GM12878 (cell line): ENCODE measurements around the gene KIF22. TPM values are rescaled to one million over a fixed set of nuclear protein-coding genes. Genes with fewer than 3 reads are reported as not detected.
"Not testable (repeated sequence)": the region's sequence is repeated elsewhere in the genome, so short reads cannot be mapped to it uniquely, and the experiment has no call there.

ENCODE experiments used
- ATAC-seq: fragments of 200-7000 bp; cut with Tn5 transposase; 3 replicates; pipeline ENCODE4 v1.9.1; 2020; ENCODE audit warnings: mild to moderate bottlenecking, moderate library complexity
- BruUV-seq: library from RNA; stranded (reverse); fragments of 400-500 nt; replicated peaks from 2 replicates; lab custom pipeline; 2021; lab: Mats Ljungman, UMichigan
- CTCF ChIA-PET: fragments of 300-600 bp; sonication (Branson Sonifier 250); formaldehyde crosslinking; extraction: SDS; loops from one replicate; lab custom pipeline; 2021; ENCODE audit warnings: inconsistent platforms; lab: Yijun Ruan, JAX
- POLR2A ChIA-PET: fragments of 350-600 bp; formaldehyde crosslinking; extraction: SDS; loops from one replicate; lab custom pipeline; 2021; ENCODE audit warnings: inconsistent platforms; lab: Charles Lee
- RAD21 ChIA-PET: fragments of 300-600 bp; sonication (Branson Sonifier 250); formaldehyde crosslinking; loops from one replicate; lab custom pipeline; 2023; ENCODE audit warnings: antibody characterized with exemption; ENCODE audit not compliant: unreplicated experiment; lab: Charles Lee
- SMC1A ChIA-PET: fragments of 300-600 bp; sonication (Branson Sonifier 250); formaldehyde crosslinking; loops from one replicate; lab custom pipeline; 2023; ENCODE audit not compliant: unreplicated experiment, uncharacterized antibody; lab: Charles Lee
- DNase-seq: peaks from one replicate; pipeline ENCODE4 v3.0.0-alpha.2; 2011; ENCODE audit warnings: low read depth, low spot score
- FAIRE-seq: peaks from 3 replicates; lab custom pipeline; 2011; peaks lifted over from hg19 to GRCh38; lab: Jason Lieb, UNC
- H2AFZ ChIP-seq: 2 replicates; pipeline ENCODE4 v1.6.0; 2011; ENCODE audit warnings: low read depth, low read length, control low read depth; ENCODE audit not compliant: control insufficient read depth
- H3K27ac ChIP-seq: 2 replicates; pipeline ENCODE4 v1.5.1; 2011; ENCODE audit warnings: control low read depth; ENCODE audit not compliant: control insufficient read depth, insufficient read depth
- H3K27me3 ChIP-seq, 2 experiments: replicated peaks in 1 of 2; 2 replicates each; pipeline versions ENCODE4 v1.6.0 to v1.6.1; 2011; ENCODE audit warnings: low read length in 1 of 2; ENCODE audit not compliant: control insufficient read depth in 2 of 2, insufficient read depth in 2 of 2
- H3K36me3 ChIP-seq, 2 experiments: 2 replicates each; pipeline ENCODE4 v1.5.1; 2011; ENCODE audit warnings: low read length in 1 of 2; ENCODE audit not compliant: control insufficient read depth in 2 of 2, insufficient read depth in 2 of 2
- H3K4me1 ChIP-seq: 2 replicates; pipeline ENCODE4 v1.6.1; 2011; ENCODE audit warnings: mild to moderate bottlenecking, low read length, moderate library complexity, mixed read lengths; ENCODE audit not compliant: control insufficient read depth, insufficient read depth
- H3K4me2 ChIP-seq: 2 replicates; pipeline ENCODE4 v1.6.0; 2011; ENCODE audit warnings: control low read depth; ENCODE audit not compliant: control insufficient read depth, insufficient read depth
- H3K4me3 ChIP-seq: fragments of 200-600 bp; sonication (generic); 2 replicates; pipeline ENCODE4 v1.5.1; 2016
- H3K79me2 ChIP-seq: 2 replicates; pipeline ENCODE4 v1.6.0; 2011; ENCODE audit warnings: low read length; ENCODE audit not compliant: control insufficient read depth, insufficient read depth
- H3K9ac ChIP-seq: 2 replicates; pipeline ENCODE4 v1.8.0; 2011; ENCODE audit warnings: low read length, control low read depth, mixed read lengths; ENCODE audit not compliant: control insufficient read depth, insufficient read depth
- H3K9me3 ChIP-seq: replicated peaks from 3 replicates; pipeline ENCODE4 v1.5.1; 2011; ENCODE audit warnings: mild to moderate bottlenecking, low read length; ENCODE audit not compliant: control insufficient read depth, insufficient read depth
- H4K20me1 ChIP-seq: 2 replicates; pipeline ENCODE4 v1.6.0; 2011; ENCODE audit not compliant: control insufficient read depth, insufficient read depth
- FOXK2 ChIP-seq: fragments of 450-650 bp; IDR thresholded peaks from 2 replicates; pipeline ENCODE4 v1.6.1; 2017; ENCODE audit warnings: mild to moderate bottlenecking, moderate library complexity
- NR2F1 ChIP-seq: fragments of 450-650 bp; conservative IDR thresholded peaks from 2 replicates; pipeline ENCODE4 v1.6.1; 2017; ENCODE audit warnings: mild to moderate bottlenecking
- whole genome bisulfite sequencing: methylation state at CpG from one replicate; pipeline ENCODE4 v1.1.6; 2016; ENCODE audit warnings: low lambda C conversion rate; ENCODE audit not compliant: insufficient replicate concordance, insufficient coverage; ENCODE audit errors: missing lambda C conversion rate; 5-methylcytosine and 5-hydroxymethylcytosine counted together
- in situ Hi-C: fragments of 300-500 bp; cut with MboI; formaldehyde crosslinking; loops from 9 replicates; pipeline ENCODE4 v1.14.3; 2018; ENCODE audit warnings: mixed read lengths
- intact Hi-C: fragments of 100-400 bp; cut with micrococcal nuclease; formaldehyde crosslinking; loops from one replicate; pipeline ENCODE4 v1.14.2; 2022; ENCODE audit not compliant: unreplicated experiment
- polyA plus RNA-seq, 11 experiments: library from polyadenylated mRNA; depleted of rRNA in 4 of 11; unstranded in 6 of 11; stranded (reverse) in 5 of 11; fragments of >200 nt; fragmentation: Nextera tagmentation in 4 of 11; fragmentation: Illumina TruSeq in 1 of 11; extraction: Ambion mirVana in 4 of 11; extraction: Trizol in 1 of 11; gene quantifications; 1 replicate in 1 of 11; 2 replicates in 10 of 11; pipeline versions ENCODE4 v1.2.1 to v1.2.3, GENCODE V29; 2011 to 2016; ENCODE audit warnings: inconsistent platforms in 2 of 11, missing spikeins in 2 of 11, low read depth in 1 of 11
- total RNA-seq, 4 experiments: library from RNA; depleted of rRNA in 3 of 4; stranded (reverse); fragments of >200 nt in 3 of 4; fragmentation: Illumina TruSeq in 1 of 4; extraction: Trizol in 1 of 4; gene quantifications; 2 replicates each; pipeline versions ENCODE4 v1.2.1 to v1.2.3, GENCODE V29; 2013 to 2021
- TF ChIP-seq, protein P1 (sequence below): fragments of 450-650 bp; IDR thresholded peaks from 2 replicates; pipeline ENCODE4 v1.6.1; 2018; ENCODE audit warnings: mild to moderate bottlenecking, low read depth, moderate library complexity; ENCODE audit not compliant: partially characterized antibody

The KIF22 gene
- total and polyA plus RNA-seq, 10 of the 15 experiments (the other 5 are each of a cell fraction or from before 2014, with no cell fraction given) = 7.6 to 158 (median 132) TPM

DNA sequence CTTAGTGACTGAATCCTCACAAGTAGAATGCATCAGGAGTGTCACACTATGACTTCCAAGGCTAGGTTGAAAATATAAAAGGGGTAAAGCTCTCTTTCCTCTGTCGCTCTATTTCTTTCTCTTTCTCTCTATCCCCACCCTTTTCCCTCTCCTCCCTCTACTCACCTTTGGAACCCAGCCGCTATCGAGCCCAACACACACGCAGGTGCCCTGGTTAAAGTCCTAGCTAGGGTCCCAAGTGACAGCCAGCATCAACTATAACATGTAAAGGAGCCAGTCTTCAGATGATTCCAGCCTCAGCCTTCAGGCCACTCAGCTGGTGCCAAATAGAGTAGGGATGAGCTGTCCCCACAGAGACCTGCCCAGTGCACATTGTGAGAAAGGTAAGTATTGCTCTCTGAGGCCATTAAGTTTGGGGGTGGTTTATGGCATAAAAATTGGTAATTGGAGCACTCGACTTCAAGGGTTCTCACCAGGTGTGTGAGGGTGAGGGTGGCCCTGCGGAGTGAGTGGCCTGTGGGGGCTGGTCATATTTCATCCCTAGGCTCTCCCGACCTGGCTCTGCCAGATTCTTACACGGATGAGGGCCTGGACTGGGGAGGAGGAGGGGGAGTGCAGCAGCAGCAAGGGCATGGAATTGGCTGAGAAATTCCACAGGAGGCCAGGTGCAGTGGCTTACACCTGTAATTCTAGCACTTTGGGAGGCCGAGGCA, 29.8 kb upstream of the KIF22 start:
- Histone ChIP-seq H3K27ac (no peak overlapping the region), H3K4me2 (no peak overlapping the region), H2AFZ (no peak overlapping the region), H3K4me1 (no peaks in the 10 kb centered on the region; the same call in 1 of the 2 replicates), H3K27me3 (no peaks in the 10 kb centered on the region), H3K79me2 (no peaks in the 10 kb centered on the region), H3K4me3 (no peak overlapping the region), H4K20me1 (no peaks in the 10 kb centered on the region), H3K9me3 (no peaks in the 10 kb centered on the region), H3K9ac (no peak overlapping the region), H3K36me3 (no peaks in the 10 kb centered on the region)
- ChIA-PET RAD21 (no interaction called here), CTCF (interaction anchor here (1.8 kb wide), 1 partner anchor 44 kb away, joined by 4 read pairs; no protein-coding TSS in a partner anchor), POLR2A (interaction anchor here (0.5 to 0.9 kb wide), 3 partner anchors 18 to 162 kb away, joined by 3 read pairs; partner anchors contain the start of gene ZG16), SMC1A (interaction anchor here (1.6 kb wide), 1 partner anchor 8 kb away, joined by 3 read pairs; no protein-coding TSS in a partner anchor)
- DNase-seq (no peak), FAIRE-seq (no peak), ATAC-seq (no peak)
- intact Hi-C loops = no loop called here
- no TSS peak for BruUV-seq
- in situ Hi-C loops = no loop called here
- WGBS = 70% methylated on average over 9 of the region's 9 CpGs
- TF ChIP-seq FOXK2 = no peak
- TF ChIP-seq, protein P1, sequence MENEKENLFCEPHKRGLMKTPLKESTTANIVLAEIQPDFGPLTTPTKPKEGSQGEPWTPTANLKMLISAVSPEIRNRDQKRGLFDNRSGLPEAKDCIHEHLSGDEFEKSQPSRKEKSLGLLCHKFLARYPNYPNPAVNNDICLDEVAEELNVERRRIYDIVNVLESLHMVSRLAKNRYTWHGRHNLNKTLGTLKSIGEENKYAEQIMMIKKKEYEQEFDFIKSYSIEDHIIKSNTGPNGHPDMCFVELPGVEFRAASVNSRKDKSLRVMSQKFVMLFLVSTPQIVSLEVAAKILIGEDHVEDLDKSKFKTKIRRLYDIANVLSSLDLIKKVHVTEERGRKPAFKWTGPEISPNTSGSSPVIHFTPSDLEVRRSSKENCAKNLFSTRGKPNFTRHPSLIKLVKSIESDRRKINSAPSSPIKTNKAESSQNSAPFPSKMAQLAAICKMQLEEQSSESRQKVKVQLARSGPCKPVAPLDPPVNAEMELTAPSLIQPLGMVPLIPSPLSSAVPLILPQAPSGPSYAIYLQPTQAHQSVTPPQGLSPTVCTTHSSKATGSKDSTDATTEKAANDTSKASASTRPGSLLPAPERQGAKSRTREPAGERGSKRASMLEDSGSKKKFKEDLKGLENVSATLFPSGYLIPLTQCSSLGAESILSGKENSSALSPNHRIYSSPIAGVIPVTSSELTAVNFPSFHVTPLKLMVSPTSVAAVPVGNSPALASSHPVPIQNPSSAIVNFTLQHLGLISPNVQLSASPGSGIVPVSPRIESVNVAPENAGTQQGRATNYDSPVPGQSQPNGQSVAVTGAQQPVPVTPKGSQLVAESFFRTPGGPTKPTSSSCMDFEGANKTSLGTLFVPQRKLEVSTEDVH = no peak
- no peak for TF ChIP-seq NR2F1

DNA sequence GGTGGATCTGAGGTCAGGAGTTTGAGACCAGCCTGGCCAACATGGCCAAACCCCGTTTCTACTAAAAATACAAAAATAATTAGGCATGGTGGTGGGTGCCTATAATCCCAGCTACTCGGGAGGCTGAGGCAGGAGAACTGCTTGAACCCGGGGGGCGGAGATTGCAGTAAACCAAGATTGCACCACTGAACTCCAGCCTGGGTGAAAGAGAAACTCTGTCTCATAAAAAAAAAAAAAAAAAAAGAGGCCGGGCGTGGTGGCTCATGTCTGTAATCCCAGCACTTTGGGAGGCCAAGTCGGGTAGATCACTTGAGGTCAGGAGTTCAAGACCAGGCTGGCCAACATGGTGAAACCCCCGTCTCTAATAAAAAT, 29.3 kb upstream of the KIF22 start:
- H3K4me3 ChIP-seq, H3K9me3 ChIP-seq, H3K36me3 ChIP-seq, H3K27me3 ChIP-seq, RAD21 ChIA-PET, in situ Hi-C loops, ATAC-seq, H3K27ac ChIP-seq, FAIRE-seq, H3K4me1 ChIP-seq, H2AFZ ChIP-seq, H3K79me2 ChIP-seq, CTCF ChIA-PET, H3K4me2 ChIP-seq, DNase-seq, SMC1A ChIA-PET, H4K20me1 ChIP-seq, BruUV-seq, H3K9ac ChIP-seq, intact Hi-C loops: not testable (repeated sequence)
- POLR2A ChIA-PET = interaction anchor here (0.7 kb wide), 1 partner anchor 28 kb away, joined by 3 read pairs; no protein-coding TSS in a partner anchor
- 73% methylated on average over 5 of the region's 8 CpGs for WGBS
